NCI-H345 treated with DMSO at 0.1 percent for 48 hours (cell line): ENCODE data around the gene SPEF2.
"Not testable (repeated sequence)": the region's sequence is repeated elsewhere in the genome, so short reads cannot be mapped to it uniquely, and the experiment has no call there.

ENCODE experiments used
- DNase-seq: peaks from one replicate; lab custom pipeline; 2025; ENCODE audit not compliant: unreplicated experiment; lab: John Stamatoyannopoulos, UW

The SPEF2 gene

DNA sequence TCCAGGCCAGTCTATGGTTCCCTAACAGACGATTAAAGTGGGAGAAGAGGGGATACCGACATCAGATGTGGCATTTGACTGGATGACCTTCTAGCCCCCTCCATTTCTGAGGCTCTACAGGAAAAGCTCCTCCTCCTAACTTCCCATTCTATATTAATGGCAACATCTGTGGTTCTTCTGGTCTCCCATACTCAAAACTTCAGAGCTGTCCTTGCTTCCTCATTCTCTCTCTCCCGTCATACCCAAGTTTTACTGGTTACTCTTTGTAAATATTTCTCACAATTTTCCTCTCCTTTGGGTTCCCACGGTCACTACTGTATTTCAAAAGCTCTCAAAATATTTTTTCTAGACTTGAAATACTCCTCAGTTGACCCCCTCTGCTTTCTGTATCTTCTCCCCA is 203.1 kb downstream of the SPEF2 start:
- DNase-seq = no peak

DNA sequence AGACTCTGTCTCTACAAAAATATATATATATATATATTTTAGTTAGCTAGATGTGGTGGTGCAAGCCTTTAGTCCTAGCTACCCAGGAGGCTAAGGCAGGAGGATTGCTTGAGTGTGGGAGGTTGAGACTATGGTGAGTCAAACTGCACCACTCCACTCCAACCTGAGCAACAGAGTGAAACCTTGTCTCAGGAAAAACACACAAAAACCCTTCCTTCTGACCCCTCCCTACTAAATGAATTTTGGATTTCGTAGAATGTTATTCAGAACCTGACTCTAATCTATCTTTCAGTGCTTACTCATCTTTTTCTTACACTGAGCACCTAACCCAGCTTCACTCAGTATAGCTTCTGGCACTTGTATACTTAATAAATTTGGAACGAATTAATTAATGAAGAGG is 203.8 kb downstream of the SPEF2 start:
- no peak for DNase-seq

DNA sequence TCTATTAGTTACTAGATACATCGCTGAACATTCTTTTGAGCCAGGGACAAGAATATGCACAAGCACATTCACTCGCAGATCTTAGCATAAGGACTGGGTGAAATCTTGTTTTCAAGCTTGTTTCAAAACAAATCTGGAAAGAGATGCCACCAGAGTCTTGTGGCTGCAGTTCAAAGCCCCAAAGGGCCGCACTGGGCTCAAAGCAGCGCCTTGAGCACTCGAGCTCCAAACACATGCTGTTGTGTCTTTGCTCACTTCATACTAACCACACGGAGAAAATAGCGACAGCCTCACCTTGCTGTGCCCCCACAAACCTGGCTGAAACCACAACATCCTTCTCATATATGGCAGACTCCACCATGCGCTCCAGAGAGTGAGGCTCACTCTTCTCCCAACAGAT is 204.8 kb downstream of the SPEF2 start:
- DNase-seq = no peak

GRCh38 chr5:35823347-35824098 is 205.9 kb downstream of the SPEF2 start:
- DNase-seq = no peak

DNA sequence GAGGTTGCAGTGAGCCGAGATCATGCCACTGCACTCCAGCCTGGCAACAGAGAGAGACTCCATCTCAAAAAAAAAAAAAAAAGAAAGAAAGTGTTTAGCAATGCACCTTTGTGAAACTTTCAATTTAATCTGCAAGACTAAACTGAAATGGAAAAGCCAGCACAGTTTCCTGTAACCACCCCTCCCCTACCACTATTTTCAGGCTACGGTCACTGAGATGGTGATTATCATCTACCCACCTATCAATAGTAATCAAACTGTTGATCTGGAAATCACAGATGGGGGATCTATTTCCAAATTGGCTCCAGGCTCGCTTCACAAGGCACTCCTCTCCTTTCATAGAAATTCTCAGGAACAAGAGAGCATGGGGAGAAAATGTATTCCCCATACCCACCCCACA is 208.4 kb downstream of the SPEF2 start:
- DNase-seq = no peak

- DNase-seq = no peak
These were observed 208.9 kb downstream of the SPEF2 start for GRCh38 chr5:35826554-35826953.

- DNase-seq = no peak
These were observed 210.5 kb downstream of the SPEF2 start for GRCh38 chr5:35828082-35828598.

GRCh38 chr5:35830587-35830986 is 212.9 kb downstream of the SPEF2 start:
- DNase-seq = no peak

DNA sequence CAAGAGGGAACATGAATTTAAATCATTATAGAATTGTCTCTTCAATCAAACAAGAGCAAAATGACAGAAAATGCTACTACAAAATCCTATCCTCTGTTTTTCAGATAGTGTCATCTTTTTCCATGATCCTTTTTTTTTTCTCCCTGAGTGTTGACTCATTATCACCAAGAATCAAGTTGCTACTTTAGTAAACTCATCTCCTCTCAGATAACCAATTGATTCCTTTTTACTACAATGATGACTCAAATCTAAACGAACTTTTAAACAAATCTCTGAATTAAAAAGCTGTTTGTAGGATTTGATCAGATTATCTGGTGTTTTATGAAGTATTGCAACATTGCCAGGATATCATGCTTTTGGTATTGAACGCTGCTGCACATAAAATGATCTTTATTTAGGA is 215.1 kb downstream of the SPEF2 start:
- no peak for DNase-seq

DNA sequence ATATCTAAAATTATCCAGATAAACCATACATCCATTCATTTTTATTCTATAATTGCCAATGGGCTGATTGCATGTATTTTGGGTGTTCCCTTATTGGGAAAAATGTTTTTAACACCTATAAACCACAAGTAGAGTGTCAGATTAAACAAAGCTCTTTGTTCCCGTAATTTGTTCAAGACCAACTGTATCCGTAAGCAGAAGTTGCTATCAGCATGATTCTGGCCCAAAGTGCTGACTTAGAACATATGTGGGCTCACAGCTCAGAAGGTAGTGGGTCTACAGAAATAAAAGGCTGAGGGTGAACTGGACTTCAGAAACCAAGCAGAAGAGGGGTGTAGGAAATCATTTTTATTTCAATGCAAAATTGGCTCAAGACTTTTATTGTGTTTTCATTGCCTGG is 215.6 kb downstream of the SPEF2 start:
- no peak for DNase-seq

DNA sequence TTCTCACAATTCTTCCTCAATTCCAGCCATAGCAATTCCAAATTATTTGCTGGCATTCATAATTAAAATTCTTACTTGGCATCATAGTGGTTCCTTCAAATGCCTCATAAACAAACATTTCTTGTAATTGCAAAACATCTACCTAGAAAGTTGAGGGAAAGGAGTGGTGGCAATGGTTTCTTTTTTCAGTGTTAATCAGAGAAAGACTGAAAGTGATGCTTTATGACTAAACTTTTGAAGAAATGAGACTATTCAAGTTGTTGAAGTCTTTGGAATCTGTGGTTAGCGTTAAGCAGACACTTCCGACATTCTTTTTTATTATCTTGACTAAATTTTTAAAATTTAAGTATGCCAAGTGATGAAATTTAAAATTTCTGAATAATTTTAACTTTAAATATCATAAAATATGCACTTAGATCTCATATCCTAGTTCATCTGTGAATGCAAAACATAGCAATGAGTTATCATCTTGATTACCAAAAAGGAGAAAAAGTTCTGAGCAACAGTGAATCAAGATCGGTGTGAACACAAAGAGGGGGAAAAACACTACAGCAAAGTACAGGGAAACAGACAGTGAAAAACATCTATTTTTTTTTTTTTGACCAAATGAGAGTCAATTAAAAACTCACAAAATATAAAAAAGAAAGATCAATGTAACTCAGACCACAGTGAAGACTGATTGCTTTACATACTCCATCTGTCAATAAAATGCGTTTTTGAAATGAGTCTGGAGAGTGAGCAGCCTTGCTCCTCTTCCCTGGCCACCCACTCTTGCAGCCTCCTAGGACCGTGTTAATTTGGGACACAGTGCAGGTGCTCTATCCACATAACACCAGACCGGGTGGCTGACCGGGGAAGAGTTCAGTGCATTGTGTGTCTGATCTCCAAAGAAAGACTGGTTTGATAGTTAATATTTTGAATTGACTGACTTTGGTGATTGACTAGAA is 218.4 kb downstream of the SPEF2 start:
- DNase-seq = no peak

DNA sequence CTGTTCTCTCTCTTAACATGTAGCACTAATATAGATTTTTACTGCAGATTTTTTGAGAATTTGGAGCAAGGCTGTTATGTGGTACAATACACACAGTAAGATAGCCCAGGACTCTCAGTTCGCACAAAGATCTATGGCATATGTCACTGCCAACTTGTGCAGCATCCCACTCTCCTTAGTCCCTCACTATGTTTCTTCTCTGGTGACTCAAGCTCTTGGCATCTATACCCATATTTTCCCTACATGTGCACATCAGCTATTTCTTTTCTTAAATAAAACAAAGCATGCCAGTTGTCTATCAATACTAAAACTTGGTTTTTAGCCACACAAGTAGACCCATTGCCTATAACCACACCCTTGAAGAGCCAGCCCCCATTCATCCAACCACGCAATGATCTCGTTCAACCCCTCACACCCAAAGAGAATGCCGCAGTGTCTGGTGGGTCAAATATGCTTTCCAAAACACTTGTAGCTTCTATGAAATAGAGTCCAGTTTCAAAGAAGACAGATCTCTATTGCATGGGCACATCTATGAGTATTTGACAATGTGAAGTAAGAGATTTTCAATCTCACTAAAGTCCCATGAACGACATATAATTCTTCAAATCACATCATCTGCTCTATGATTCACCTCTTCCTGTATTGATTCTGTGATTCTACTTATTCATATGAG is 220.8 kb downstream of the SPEF2 start:
- DNase-seq = no peak

GRCh38 chr5:35842856-35843255 is 225.2 kb downstream of the SPEF2 start:
- DNase-seq = no peak

DNA sequence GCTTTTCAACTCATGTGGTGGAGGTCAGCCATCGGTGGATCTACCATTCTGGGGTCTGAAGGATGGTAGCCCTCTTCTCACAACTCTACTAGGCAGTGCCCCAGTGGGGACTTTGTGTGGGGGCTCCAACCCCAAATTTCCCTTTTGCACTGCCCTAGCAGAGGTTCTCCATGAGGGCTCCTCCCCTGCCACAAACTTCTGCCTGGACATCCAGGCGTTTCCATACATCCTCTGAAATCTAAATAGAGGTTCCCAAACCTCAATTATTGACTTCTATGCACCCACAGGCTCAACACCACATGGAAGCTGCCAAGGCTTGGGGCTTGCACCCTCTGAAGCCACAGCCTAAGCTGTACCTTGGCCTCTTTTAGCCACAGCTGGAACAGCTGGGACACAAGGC is 227.8 kb downstream of the SPEF2 start:
- not testable (repeated sequence) for DNase-seq

DNA sequence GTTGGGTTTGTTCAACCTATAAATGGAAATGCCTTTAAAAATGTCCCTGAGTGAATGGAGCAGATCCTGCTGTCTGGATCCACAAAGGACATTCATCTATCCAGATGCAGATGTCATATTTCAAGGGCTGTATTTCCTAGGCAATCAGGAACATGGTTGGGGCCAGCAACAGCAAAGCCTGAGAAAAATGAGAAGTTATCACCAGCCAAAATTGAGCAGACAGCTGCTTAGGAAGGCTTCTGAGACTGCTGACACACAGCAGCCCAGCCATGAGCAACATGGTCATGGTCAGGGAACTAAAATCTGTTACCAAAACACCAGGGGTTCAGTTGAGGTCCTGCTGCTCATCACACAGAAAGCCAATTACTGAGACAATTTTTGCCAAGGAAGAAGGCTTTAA is 229.8 kb downstream of the SPEF2 start:
- no peak for DNase-seq

GRCh38 chr5:35847961-35848360 is 230.3 kb downstream of the SPEF2 start:
- DNase-seq = no peak

- DNase-seq = no peak
These were observed 232.2 kb downstream of the SPEF2 start for GRCh38 chr5:35849860-35850259.

DNA sequence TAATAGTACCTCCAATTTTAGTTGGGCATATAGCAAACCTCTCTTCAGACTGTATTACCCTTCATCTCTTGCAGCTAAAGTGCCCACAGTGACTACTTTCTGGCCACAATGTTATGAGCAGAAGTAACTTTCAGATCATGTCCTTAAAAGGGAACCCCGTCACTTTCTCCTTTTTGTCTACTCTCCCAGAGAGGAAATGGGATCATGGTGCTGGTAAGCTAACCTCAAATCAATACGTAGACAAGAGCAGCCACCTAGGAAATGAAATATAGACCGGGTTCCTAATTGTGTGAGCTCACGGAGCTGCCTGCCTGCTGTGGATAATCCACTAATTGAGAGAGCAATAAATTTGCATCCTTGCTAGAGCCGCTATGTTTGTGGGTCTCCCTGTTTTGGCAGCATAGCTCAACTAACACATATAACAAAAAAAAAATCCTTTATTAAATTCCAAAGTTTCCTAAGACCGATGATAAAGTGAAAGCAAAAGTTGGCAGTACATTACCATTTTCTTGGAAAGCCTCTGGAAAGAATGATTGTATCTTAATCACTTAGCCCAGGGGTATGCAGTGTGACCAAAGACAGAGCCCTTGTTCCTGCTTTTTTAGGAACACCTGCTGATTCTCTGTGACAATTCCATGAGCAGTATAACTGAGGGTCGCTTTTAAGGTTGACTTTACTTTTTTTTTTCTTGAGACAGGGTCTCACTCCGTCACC is 233.5 kb downstream of the SPEF2 start:
- DNase-seq = no peak

DNA sequence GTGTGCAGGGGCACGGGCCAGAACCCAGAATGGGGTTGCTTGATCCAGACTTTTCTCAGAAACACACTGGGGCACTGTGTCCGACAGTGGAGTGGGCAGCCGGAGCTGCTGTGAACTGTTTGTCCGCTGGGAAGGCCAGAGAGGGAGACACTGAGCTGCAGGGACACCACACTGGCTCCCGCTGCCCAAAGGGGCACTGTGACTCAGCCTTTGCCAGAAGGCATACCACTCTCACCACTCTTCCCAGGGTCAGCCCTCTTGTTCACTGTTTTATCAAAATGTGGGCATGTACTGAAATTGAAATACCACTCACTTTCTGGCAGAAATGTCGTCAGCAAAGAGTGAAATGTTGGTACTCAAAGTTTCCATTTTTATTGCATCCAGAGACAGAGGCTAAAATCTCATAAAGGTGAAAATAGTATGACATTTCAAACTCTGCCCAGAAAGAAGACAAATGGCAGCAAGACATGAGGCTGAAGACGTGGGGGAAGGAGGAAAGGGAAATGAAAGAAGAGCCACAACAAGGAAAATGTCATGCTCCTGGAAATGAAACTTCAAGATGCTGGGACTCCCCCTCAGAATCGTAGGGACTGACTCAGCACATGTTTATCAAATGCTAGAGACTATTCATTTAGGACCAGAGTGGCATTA is 234.5 kb downstream of the SPEF2 start:
- DNase-seq = no peak

GRCh38 chr5:35852773-35853172 is 235.1 kb downstream of the SPEF2 start:
- no peak for DNase-seq
